Fibroblast of skin of scalp (primary cell): ENCODE data around the gene SERPINB4.
A peak's percentile ranks its signal among the peaks of the same experiment; 100 is the strongest.

ENCODE experiments used
- DNase-seq: peaks from one replicate; pipeline ENCODE4 v3.0.0-alpha.2; 2013

The SERPINB4 gene

DNA sequence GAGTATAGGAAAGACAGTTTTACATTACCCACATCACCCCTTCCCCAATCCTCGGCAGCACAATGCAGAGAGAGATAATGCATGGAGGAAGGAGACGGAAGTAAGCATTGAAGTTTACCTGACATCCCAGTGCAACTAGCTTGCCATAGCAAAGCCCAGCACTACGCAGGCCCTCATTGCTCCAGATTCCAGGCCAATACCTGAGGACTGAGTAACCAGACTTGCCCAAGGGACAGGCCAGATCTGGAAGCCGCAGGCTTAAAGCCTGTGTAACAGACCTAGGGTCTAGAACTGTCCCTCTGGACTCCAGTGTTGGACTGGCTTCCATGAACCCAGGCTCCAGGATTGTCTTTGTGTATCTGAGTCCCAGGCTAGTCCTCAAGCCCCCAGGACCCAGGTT is 17.6 kb downstream of the SERPINB4 start:
- DNase-seq = no peak

DNA sequence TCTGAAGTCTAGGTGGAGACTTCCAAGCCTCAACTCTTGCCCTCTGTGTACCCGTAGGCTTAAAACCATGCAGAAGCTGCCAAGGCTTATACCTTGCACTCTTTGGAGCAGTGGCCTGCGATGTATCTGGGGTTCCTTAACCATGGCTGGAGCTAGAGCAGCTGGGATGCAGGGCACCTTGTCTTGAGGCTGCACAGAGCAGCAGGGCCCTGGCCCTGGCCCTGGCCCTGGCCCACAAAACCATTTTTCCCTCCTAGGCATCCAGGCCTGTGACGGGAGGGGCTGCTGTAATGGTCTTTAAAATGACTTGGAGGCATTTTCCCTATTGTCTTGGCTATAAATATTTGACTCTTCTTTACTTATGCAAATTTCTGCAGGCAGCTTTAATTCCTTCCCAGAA is 19.2 kb downstream of the SERPINB4 start:
- no peak for DNase-seq

DNA sequence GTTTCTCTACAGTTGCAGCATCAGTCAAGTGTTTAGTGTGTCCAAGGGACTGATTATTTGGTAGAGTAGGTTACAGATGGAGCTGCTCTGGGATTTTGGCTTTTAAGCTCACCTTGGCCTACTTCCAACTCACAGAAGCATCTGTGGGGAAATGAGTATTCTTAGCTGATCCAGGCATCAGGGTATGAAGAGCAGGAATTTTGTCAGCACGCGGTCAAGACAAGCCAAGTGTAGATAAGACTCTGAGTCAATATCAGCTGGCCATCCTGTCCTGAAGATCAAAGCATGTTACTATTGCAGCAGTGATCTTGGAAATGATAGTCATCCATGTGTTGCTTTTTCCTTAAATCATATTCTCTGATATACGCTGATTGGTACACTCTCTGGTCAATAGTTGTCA is 24.4 kb downstream of the SERPINB4 start:
- DNase-seq = no peak

DNA sequence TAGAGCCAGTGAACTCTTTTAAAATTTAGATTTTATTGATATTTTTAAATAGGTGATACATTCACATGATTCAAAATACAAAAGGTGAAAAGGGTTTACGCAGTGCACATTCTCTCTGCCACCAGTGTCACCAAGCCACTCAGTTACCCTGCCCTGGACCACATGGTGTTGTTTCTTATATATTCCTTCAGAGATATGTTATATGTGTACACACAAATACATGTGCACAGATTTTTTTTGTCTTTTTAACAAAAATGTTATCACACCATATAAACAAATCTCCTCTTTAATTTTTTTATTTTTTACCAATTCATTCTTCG is 26.2 kb downstream of the SERPINB4 start:
- DNase-seq = no peak

DNA sequence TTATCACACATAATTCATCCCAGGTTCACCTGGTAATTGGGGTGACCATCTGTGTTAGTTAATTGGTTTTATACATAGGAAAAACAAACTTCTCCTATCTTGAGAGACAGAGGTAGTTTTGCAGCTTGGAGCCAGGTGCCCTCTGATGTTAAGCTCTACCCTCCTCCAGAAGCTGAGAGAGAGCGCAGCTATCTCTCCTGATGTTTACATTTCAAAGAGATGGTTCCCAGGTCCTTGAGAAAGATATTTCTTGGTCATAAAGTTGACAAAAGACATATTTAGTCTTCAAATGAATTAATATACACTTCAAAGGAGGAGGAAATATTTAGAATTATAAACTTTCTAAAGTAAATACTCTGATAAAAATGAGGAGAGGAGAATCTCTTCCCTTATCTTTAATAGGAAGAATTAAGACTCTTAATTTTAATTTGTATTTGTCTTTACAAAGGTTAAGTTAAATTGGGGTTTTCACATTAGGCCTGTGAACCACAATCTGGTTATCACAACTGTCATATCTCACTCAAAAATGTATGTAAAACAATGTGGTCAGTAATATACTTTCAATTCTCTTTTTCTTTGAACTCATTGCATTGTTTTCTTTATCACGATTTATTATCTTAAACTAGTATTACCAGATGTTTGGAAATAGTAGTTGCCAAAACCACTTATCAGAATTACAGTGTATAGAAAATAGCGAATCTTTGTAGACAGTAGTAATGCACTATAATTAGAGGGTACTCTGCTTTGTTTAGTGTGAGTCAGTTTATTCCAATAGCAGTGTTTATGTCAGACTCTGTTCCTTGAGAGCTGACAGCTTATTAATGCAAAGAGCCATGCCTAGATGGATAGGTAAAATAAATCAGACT is 26.8 kb downstream of the SERPINB4 start:
- no peak for DNase-seq

DNA sequence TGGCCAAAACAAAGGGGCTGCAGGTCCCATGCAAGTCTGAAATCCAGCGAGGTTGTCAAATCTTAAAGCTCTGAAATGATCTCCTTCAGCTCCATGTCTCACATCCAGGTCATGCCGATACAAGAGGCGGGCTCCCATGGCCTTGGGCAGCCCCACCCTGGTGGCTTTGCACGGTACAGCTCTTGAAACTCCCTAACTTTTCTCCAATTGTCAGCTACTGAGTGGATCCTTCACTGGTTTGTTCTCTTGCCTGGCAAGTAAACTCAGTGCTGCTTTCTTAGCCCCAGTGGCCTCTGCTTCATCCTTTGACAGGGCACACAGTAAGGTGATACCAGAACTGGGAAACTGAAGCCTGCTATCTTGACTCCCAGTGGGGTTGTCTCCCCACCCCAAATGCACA is 30.6 kb downstream of the SERPINB4 start:
- no peak for DNase-seq

DNA sequence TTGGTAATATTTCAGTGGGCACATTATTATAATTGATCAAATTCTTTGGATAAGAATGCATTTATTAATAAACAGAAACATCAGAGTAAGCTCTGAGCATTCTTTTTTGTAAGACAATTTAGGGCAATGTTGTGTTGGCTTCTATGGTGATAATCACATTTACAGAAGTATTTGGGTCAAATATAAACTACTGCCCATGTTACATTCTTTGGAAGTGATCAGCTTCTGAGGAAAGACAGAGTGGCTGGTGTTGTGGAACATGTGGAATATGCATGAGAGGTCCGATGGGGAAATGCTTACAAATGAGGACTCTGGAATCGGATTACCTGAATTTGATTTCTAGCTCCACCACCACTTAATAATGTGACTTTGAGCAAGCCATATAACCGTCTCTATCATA is 37.5 kb downstream of the SERPINB4 start:
- DNase-seq = no peak

DNA sequence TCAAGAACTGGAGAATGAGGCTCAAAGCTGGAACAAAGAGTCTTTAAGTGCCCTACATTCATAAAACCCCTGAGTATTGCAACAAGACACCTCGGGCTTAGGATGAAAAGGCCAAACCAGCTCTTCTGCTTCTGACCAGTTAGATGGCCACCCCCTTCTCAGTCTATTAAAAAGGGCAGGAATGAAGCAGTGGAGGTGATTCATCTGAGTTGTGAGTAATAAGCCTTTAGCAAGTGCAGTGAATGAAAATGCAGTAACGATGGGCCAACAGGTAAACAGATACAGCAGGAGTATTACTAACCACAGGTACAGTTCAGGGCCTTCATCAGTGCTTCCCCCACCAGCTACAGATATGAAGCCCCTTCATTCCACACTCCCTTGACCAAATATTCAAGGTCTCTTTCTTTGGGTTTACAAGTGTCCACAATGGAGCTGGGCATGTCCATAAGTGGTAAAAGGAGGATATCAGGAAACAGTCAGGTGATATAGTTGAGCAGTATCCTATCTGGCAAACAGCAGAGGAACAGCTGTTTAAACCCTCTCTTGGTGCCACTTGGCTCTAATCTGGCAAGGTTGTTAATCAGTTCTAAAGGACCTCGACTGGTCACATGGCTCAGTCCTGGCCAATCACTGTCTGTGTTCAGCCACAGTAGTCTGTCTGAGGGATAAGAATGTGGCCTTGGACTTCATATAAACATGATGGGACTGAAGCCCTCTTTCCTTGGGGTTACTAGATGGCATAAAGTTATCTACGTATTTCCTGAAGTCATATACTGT is 39.1 kb downstream of the SERPINB4 start:
- no peak for DNase-seq

DNA sequence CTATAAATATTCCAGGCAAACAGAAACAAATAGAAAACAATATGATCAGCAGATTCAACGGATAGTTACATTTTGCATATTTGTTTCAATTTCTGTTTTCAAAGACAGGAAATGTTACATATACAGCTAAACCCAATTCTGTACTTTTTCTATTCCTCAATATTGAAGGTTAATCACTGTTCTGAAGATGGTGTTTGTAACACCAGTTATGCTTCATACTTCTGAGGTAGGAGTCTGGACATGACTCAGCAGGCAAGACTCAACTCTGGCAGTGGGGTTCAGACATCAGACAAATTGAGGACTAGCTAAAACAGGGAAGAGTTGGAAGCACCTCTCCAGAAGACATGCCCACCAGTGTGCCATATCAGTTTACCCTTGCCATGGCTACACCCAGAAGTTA is 40.3 kb downstream of the SERPINB4 start:
- no peak for DNase-seq

DNA sequence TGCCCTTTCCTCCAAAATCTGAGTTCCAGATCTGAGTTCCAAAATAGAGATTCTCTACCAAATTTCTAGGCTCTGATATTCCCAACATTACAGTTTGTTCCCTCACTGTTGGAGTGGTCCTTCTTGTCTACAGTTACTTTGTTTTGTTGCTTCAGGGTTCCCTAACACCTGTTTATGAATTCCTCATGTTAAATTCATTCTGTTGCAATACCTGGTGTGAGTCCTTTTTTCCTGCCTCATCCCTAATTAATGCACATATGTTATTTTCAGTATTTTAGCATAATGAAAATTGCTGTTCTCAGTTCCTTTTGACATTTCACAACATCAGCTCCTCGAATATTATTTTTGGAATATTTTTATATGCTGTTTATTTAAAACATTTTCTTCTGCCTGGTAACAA is 40.7 kb downstream of the SERPINB4 start:
- DNase-seq = no peak

DNA sequence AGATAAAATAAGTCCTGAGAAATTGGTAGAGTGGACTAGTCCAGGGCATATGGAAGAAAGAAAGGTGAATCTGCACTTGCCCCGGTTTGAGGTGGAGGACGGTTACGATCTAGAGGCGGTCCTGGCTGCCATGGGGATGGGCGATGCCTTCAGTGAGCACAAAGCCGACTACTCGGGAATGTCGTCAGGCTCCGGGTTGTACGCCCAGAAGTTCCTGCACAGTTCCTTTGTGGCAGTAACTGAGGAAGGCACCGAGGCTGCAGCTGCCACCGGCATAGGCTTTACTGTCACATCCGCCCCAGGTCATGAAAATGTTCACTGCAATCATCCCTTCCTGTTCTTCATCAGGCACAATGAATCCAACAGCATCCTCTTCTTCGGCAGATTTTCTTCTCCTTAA is 47.1 kb downstream of the SERPINB4 start:
- no peak for DNase-seq

DNA sequence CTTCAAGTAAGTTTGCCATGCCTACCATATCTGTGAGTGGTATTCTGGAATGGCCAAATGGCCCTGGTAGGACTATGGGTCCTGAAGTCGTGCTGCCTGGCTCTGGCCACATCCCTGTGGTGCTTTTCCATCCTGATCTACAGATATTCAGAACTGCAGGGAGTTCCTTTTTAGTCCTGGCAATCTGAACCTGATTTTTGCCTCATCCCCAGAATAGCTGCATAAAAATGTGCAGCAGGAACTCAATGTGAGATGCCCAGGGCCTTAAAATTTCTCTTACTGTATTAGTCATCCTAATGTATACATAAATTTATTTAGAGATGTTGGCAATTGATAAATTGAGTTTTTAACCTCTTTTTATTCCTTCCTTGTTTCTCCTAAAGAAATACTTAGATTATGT is 51.6 kb downstream of the SERPINB4 start:
- DNase-seq = no peak

DNA sequence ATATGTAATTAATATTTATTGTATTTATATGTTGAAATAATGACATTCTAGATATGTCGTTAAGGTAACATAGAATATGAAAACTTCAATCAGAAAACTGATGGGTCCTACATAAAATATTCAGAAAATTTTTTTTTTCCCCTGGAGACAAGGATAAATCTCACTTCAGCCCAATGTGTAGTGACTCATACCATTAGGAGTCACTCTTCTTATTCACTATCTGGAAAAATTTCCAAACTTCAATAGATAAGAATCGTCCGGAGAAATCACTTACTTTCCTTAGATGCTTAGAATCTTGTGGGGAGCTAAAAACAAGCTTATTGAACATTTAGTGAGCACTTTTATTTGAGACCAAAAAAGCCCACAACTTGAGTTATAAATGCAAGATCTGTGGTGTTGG is 52.3 kb downstream of the SERPINB4 start:
- no peak for DNase-seq

DNA sequence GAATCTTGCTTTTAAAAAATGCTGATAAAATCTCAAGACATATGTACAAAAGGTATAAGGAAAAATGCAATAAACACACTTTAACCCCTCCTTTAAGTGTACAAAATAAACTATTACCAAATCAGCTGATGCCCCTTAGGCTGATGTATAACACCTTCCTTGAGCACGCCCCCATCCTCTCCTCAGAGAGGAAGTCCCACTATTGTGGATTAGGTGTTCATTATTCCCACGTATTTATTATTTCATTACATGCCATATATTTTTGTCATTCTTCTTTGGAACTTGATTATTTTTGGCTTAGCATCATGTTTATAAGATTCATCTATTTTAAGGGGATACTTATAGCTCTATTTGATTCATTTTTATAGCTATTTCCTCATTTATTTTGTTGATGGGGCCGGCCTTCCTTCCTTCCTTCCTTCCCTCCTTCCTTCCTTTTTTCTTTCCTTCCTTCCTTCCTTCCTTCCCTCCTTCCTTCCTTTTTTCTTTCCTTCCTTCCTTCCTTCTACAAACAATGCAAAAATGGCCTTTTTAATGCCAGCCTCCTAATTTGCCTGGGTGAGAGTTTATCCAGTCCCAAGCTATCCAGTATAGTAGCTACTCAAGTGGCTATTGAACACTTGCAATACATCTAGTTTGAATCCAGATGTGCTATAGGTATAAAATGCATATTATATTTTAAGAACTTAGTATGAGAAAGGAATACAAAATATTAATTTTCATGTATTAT is 52.9 kb downstream of the SERPINB4 start:
- no peak for DNase-seq

DNA sequence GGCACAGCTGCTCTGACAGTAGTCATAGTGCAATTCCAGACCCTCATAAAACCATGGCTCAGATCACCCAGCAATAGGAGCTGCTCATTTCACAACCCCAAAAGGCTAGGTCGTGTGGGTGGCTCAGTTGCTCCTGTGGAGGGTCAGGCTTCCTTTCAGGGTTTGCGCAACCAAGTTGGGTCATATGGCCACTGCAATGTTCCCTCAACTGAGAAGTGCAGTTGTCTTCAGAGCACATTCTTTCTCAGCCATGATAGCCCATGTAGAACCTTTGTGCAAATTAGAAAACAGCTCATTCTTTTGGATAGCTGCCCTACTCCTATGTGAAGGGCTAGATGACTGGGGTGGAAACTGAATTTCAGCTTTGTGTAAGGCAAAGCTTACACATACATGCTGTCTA is 53.7 kb downstream of the SERPINB4 start:
- DNase-seq = peak; percentile 4

DNA sequence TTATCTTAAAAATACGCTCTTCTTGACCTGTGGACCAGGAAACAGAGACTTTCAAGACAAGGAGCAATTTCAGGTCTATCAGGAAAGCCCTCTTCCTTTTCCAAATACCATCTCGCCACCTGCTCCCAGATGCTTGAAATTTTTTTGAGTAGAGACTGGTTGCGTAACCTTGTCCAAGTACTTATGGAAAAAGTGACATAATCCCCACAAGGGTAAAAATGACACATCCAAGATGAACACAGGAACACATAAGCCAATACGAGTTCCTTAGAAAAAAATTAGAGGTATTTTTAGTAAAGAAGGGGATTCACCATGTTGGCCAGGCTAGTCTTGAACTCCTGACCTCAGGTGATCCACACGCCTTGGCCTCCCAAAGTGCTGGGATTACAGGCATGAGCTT is 55.1 kb downstream of the SERPINB4 start:
- DNase-seq = no peak
